ENCODE measurements around the gene TMEM100. TPM values are rescaled to one million over a fixed set of nuclear protein-coding genes. Genes with fewer than 3 reads are reported as not detected.
A peak's percentile ranks its signal among the peaks of the same experiment; 100 is the strongest.

The TMEM100 gene
- total RNA-seq, 1 experiment from 2014 or later = not detected

- no peaks in the 10 kb centered on the region for H3F3A ChIP-seq (ENCODE audit: low read length, unreplicated experiment)
- DNase-seq (no peak), ATAC-seq (no peak)
- H3K9ac ChIP-seq (ENCODE audit: low read length) = no peak overlapping the region
- ChIA-PET POLR2A (ENCODE audit: unreplicated experiment) (no interaction called here), CTCF (interaction anchor here (0.6 kb wide), 1 partner anchor 1034 kb away, joined by 4 read pairs; no protein-coding TSS in a partner anchor)
- peaks cover 11% of the 10 kb centered on the region for H3K27me3 ChIP-seq (ENCODE audit: low read length)
- H3K4me3 ChIP-seq (ENCODE audit: low read length) = no peak overlapping the region
- no peaks in the 10 kb centered on the region for H3K36me3 ChIP-seq (ENCODE audit: low read depth, low read length)
- no peaks in the 10 kb centered on the region for H3K9me2 ChIP-seq (replicated peaks; ENCODE audit: low read length)
- no peak overlapping the region for H2AFZ ChIP-seq (ENCODE audit: low read length)
- TF ChIP-seq CTCF (conservative IDR thresholded peaks at IDR 0.05; ENCODE audit: low read depth, low read length) = no peak
- TF ChIP-seq EZH2phosphoT487 (IDR thresholded peaks at IDR 0.05; ENCODE audit: borderline replicate concordance, low read length) = no peak
- no peaks in the 10 kb centered on the region for H3K9me3 ChIP-seq (ENCODE audit: low read length)
- intact Hi-C loops (cut with micrococcal nuclease) = no loop called here
- H3K4me1 ChIP-seq (ENCODE audit: insufficient read depth, low read length) = peaks cover 11% of the 10 kb centered on the region
- no peaks in the 10 kb centered on the region for H3K79me2 ChIP-seq (ENCODE audit: low read length)
- no peak overlapping the region for H3K27ac ChIP-seq (ENCODE audit: low read length)
- no peaks in the 10 kb centered on the region for H4K20me1 ChIP-seq (ENCODE audit: low read length)
- no TSS peak for BruUV-seq (replicated peaks)
- H3K4me2 ChIP-seq (ENCODE audit: low read length) = no peak overlapping the region
These were observed 22.6 kb upstream of the TMEM100 start for GRCh38 chr17:55745258-55745657.

GRCh38 chr17:55743103-55743679 lies 20.5 kb upstream of the TMEM100 start:
- DNase-seq (peak; percentile 97), ATAC-seq (peak; percentile 89)
- TF ChIP-seq CTCF (conservative IDR thresholded peaks at IDR 0.05; ENCODE audit: low read depth, low read length) (no peak), EZH2phosphoT487 (IDR thresholded peaks at IDR 0.05; ENCODE audit: borderline replicate concordance, low read length) (no peak), EZH2 (IDR thresholded peaks at IDR 0.05; ENCODE audit: low read length, unreplicated experiment) (no peak)
- Histone ChIP-seq H3K27ac (ENCODE audit: low read length) (0 out of 2 replicates have a peak overlapping the region, but pooled peaks have one; percentile 1), H2AFZ (ENCODE audit: low read length) (peak overlapping the region; percentile 14; the same call in 1 of the 2 replicates), H3K9me3 (ENCODE audit: low read length) (no peaks in the 10 kb centered on the region), H4K20me1 (ENCODE audit: low read length) (no peaks in the 10 kb centered on the region), H3K79me2 (ENCODE audit: low read length) (no peaks in the 10 kb centered on the region), H3K9ac (ENCODE audit: low read length) (no peak overlapping the region), H3F3A (ENCODE audit: low read length, unreplicated experiment) (no peaks in the 10 kb centered on the region), H3K4me3 (ENCODE audit: low read length) (peak overlapping the region; percentile 4; the same call in 1 of the 2 replicates), H3K4me2 (ENCODE audit: low read length) (peak overlapping the region; percentile 50), H3K4me1 (ENCODE audit: insufficient read depth, low read length) (peaks cover 11% of the 10 kb centered on the region), H3K27me3 (ENCODE audit: low read length) (peaks cover 8% of the 10 kb centered on the region), H3K9me2 (replicated peaks; ENCODE audit: low read length) (no peaks in the 10 kb centered on the region), H3K36me3 (ENCODE audit: low read depth, low read length) (no peaks in the 10 kb centered on the region)
- ChIA-PET CTCF (no interaction called here), POLR2A (ENCODE audit: unreplicated experiment) (interaction anchor here (0.7 kb wide), 1 partner anchor 16 kb away, joined by 5 read pairs; no protein-coding TSS in a partner anchor)
- BruUV-seq (replicated peaks) = no TSS peak
- intact Hi-C loops (cut with micrococcal nuclease) = loop anchor here (2.0 kb wide), 1 partner anchor 28 kb away; no protein-coding TSS in a partner anchor

Measured in PC-3 (cell line).